ENCODE measurements around the gene HGS. TPM values are rescaled to one million over a fixed set of nuclear protein-coding genes. Genes with fewer than 3 reads are reported as not detected.

Gene HGS
- polyA plus RNA-seq, 4 donors = 79.9 to 124 (median 96.4) TPM

DNA sequence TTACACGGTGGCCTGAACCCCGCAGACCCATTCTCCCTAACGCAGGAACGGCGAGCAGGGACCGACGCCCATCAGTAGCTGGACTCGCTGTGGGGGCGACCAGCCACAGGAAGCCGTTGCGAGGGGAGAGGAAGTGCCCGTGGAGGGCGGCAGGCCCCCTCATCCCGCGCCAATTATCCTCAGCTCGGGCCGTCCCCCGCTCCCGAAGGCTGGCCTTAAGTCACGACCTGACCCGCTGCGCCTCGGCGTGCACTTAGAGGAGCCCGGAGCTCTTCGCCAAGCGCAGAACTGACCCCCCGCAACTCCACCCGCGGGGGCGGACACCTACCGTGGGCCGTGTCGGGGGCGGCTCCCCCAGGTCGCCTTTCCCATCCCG lies 615 bp upstream of the HGS start:
- no peak for DNase-seq (ENCODE audit: low read depth in 4 of 4, low spot score in 2 of 4)

DNA sequence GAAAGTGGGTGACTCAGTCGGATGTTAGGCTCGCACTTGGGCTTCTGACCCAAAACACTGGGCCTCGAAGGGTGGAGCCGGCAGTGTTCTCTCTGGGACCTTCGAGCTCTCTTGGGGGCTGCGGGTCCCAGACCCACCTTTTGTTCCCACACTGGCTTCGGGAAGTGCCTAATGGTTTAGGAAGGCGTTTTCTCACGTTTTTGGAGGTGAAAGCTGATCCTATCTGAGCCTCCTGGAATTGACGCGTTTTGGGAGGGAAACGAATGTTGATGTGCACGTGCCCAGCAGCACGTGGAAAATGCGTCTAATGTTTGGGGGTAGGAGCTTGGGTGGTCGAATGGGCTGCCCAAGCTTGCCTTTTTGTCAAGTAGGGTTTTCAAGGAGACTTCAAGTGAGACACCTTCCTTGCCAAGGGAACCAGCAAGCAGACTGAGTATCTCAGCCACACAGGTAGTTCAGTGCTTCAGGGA lies 666 bp downstream of the HGS start:
- DNase-seq (ENCODE audit: low read depth in 4 of 4, low spot score in 2 of 4) = no peak

DNA sequence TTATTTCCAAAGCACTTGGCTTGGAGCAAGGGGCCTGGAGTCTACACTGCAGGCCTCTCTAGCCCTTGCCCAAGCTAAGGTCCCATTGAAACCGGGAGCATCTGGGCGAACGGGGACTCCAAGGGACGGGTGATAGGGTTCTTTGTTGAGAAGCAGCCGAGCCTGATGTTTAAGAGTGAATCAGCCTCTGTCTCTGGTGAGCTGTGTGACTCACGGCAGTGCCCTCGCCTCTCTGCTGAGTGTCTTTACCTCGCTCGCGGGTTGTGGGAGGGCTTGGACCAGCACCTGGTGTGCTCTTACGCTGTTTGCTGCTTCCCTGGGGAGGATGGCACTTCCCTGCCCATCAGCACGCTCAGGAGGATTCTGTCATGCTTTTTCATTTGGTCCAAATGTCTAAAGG lies 1.3 kb downstream of the HGS start:
- DNase-seq (ENCODE audit: low read depth in 4 of 4, low spot score in 2 of 4) = no peak

DNA sequence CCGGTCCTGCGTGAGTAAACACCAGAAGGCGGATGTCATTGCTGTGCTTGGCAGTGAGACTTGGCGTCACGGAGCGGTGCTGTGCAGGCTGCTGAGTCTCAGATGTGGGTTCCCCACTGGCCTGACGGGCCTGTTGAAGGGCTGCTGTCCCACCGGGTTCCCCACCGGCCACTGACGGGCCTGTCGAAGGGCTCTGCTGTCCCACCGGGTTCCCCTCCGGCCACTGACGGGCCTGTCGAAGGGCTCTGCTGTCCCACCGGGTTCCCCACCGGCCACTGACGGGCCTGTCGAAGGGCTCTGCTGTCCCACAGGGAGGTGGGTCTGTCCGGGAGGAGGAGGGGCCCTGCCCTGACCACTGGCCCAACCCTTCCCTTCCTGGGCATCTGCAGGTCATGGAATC lies 2.8 kb downstream of the HGS start:
- no peak for DNase-seq (ENCODE audit: low read depth in 4 of 4, low spot score in 2 of 4)

DNA sequence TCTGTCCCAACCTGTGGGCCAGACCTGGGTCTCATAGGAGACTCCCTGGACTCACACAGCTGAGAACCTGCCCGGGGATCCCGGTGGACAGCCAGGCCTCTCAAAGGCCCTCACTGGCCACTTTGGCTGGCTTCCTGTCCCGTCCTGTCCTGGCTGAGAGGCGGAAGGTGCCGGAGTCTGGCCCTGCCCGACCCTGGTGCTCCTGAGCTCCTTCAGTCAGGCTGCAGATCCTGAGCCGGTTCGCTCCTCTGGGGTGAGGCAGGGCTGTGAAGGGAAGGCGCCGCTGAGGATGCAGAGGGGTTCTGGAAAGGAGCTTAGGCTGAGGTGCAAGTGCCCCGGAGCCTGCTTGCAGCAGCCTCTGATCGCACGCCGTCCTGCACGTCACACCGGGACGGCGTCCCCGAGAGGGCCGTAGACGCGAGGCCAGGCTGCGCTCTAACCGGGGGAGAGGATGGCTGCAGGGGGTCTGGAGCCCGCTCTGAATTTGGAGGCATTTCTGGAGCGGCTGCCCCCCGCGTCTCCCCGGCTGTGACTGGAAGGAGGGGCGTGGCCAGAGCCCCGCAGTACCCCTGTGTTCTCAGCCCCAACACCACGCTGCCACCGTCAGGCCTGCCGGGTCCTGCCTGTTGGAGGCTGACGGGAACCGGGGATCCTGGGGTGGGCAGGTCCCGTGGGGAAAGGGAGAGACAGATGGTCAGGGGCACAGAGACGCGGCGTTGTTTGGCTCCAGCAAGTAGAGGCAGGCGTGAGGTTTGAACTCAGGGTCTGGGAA lies 4.1 kb downstream of the HGS start:
- no peak for DNase-seq (ENCODE audit: low read depth in 4 of 4, low spot score in 2 of 4)

DNA sequence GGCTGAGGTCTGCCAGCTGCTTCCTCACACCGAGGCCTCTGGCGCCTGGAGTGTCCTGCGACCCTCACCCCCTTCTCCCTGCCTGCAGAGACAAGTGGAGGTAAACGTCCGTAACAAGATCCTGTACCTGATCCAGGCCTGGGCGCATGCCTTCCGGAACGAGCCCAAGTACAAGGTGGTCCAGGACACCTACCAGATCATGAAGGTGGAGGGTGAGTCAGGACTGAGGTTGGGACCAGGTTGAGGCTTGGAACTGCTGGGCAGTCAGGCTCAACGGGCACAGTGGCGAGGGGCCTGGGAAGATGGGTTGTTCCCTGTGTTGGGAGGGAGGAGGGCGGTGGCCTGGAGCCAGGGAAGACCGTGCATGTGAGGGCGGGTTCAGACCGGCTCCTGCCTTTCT lies 4.8 kb downstream of the HGS start:
- DNase-seq (ENCODE audit: low read depth in 4 of 4, low spot score in 2 of 4) = no peak

DNA sequence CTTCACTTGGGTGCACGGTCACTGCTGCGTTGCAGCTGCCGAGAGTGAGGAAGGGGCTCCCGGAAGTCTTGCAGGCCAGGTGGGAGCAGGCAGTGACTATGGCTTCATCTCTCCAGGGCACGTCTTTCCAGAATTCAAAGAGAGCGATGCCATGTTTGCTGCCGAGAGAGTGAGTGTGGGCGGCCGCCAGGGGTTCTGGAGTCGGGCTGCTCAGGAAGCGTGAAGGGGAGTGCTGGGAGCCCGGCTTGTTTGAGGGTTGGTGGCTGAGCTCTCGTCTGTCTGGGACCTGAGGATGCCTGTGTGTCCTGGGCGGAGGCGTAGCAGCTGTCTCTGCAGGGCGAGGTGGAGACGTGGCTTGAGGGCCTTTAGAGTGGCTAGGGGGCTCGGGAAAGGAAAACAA lies 6.3 kb downstream of the HGS start:
- DNase-seq (ENCODE audit: low read depth in 4 of 4, low spot score in 2 of 4) = no peak

DNA sequence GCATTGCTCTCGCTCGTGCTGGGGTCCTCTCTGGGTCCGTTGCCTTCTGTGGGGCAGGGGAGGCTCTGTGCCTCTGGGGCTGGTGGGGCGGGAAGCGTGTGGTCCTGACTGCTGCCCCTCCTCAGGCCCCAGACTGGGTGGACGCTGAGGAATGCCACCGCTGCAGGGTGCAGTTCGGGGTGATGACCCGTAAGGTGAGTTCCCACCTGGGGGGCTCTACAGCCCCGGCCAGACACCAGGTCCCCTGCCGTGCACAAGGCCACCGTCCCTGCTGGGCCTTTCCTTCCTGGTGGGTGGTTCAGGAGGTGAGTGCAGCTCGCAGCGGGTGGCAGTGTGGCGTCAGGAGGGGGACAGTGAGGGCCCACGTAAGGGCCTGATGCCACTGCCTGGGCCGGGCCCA lies 6.7 kb downstream of the HGS start:
- no peak for DNase-seq (ENCODE audit: low read depth in 4 of 4, low spot score in 2 of 4)

DNA sequence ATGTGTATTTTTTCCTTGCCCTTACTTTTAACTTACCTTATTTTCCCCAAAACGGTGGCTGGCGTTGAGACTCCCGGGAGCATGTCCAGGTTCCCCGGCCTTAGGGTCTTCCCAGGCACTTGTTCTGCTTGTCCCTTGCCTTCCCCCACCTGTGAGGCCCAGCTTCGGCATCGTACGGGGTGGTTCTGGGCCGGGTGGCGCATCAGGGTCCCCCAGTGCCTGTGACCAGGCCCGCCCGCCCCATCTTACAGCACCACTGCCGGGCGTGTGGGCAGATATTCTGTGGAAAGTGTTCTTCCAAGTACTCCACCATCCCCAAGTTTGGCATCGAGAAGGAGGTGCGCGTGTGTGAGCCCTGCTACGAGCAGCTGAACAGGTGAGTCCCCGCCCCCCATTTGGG lies 7.4 kb downstream of the HGS start:
- no peak for DNase-seq (ENCODE audit: low read depth in 4 of 4, low spot score in 2 of 4)

DNA sequence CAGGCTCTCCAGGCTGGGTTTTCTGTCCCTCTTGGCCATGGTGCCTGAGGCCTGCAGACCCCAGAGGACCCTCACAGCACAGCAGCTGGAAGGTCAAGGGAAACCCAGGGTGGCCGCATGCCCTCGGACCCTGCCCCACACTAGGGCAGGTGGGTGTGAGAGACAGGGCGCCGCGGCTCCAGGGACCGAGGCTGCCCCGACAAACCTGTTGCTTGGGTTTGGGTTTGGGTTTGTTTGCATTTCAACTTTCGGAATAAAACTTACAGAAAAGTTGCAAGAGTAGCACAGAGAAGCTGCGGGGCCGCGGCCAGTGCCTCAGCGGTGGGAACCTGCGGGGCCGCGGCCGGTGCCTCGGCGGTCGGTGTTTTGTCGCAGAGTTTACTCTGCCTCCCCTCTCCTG lies 7.8 kb downstream of the HGS start:
- no peak for DNase-seq (ENCODE audit: low read depth in 4 of 4, low spot score in 2 of 4)

DNA sequence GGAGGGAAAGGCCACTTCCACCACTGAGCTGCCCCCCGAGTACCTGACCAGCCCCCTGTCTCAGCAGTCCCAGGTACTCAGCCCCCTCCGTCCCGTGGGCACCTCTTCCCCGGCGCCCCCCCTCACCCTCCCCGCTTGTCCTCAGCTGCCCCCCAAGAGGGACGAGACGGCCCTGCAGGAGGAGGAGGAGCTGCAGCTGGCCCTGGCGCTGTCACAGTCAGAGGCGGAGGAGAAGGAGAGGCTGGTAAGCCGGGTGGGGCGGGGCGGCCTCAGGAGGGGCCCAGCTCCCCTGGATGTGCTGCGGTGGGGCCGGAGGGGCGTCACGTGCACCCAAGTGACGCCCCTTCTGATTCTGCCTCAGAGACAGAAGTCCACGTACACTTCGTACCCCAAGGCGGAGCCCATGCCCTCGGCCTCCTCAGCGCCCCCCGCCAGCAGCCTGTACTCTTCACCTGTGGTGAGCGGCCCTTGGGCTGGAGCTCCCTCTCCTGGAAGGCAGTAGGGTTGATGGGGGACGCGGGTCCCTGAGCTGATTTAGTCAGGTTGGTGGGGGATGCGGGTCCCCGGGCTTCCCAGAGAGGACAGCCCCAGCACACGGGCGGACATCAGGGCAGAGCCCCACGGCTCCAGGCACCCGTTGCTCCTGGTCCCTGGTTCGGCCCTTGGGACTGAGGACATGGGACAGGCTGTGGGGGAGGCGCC lies 9.8 kb downstream of the HGS start:
- no peak for DNase-seq (ENCODE audit: low read depth in 4 of 4, low spot score in 2 of 4)

DNA sequence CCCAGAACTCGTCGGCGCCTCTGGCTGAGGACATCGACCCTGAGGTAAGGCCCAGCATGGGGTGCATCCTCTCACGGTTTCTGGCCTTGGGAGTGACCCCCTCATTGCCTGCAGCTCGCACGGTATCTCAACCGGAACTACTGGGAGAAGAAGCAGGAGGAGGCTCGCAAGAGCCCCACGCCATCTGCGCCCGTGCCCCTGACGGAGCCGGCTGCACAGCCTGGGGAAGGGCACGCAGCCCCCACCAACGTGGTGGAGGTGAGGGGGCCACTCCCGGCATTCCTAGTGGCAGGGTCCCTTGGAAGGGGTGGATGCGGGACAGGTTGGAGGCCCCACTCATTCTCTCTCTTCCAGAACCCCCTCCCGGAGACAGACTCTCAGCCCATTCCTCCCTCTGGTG lies 11.0 kb downstream of the HGS start:
- no peak for DNase-seq (ENCODE audit: low read depth in 4 of 4, low spot score in 2 of 4)

DNA sequence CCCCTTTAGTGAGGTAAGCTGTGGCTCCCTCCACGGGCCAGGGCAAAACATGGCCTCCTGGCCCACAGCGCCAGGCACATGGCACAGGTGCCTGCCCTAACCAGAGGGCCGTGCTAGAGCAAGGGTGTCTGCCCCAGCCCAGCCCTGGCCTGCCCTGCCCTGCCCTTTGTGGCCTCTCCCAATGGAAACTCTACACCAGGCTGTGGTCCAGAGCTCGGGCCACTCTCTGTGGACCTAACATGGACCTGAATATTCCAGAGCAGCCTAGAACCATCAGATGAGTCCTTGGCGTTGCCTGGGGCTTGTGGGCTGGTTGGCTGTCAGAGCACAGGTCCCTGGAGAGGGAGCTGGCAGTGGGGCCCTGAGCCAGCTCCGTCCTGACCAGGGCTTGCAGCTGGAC lies 11.4 kb downstream of the HGS start:
- no peak for DNase-seq (ENCODE audit: low read depth in 4 of 4, low spot score in 2 of 4)

DNA sequence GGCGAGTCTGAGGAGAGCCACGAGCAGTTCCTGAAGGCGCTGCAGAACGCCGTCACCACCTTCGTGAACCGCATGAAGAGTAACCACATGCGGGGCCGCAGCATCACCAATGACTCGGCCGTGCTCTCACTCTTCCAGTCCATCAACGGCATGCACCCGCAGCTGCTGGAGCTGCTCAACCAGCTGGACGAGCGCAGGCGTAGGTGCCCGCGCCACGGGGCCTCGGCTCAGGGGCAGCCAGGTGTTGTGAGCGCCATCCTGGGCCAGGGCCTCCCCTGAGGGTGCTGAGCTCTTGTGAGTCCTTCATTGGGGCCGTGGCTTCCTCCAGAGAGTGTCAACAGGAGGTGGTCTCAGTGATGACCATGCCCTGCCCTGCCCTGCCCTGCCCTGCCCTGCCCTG lies 12.0 kb downstream of the HGS start:
- no peak for DNase-seq (ENCODE audit: low read depth in 4 of 4, low spot score in 2 of 4)

DNA sequence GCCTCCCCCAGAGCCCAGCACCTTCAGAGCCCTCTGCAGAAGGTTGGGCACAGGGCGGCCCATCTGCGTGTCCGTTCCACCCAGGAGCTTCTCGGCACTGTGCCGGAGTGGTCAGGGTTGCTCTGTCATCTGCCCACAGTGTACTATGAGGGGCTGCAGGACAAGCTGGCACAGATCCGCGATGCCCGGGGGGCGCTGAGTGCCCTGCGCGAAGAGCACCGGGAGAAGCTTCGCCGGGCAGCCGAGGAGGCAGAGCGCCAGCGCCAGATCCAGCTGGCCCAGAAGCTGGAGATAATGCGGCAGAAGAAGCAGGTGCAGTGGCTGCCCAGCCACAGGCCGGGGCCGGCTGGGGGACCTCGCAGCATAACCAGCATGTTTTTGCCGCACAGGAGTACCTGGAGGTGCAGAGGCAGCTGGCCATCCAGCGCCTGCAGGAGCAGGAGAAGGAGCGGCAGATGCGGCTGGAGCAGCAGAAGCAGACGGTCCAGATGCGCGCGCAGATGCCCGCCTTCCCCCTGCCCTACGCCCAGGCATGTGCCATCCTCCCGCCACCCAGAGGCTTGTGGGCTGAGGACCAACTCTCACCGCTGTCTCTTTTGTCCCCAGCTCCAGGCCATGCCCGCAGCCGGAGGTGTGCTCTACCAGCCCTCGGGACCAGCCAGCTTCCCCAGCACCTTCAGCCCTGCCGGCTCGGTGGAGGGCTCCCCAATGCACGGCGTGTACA lies 12.6 kb downstream of the HGS start:
- no peak for DNase-seq (ENCODE audit: low read depth in 4 of 4, low spot score in 2 of 4)

DNA sequence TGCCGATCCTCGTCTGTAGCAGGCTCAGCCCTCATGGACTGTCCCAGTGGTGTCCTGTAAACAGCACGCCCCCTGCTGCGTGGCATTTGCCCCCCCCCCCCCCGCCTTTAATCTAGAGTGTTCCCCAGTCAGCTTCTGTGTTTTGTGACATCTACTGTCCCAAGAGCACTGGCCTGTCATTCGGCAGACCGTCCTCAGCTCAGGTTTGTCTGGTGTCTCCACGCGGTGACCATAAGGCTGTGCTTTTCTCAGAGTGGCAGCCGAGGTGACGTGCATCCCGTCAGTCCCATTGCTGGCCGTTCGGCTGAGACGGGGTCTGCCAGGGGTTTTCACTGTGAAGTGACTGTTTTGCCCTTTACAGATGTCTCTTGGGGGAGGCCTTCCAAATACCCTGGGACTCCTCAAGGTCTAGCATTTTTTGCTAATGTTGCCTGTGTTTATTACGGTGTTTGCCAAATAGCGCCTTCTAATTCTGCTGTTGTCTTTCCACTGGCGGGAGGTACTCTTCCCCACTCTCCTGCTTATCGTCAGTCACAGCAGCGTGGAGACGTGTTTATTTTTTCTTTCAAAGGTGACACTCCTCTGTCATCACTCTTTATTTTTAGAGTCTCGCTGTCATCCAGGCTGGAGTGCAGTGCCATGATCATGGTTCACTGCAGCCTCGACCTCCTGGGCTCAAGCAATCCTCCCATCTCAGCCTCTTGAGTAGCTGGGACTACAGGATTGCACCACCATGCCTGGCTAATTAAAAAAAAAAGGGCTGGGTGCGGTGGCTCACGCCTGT lies 13.6 kb downstream of the HGS start:
- DNase-seq (ENCODE audit: low read depth in 4 of 4, low spot score in 2 of 4) = no peak

DNA sequence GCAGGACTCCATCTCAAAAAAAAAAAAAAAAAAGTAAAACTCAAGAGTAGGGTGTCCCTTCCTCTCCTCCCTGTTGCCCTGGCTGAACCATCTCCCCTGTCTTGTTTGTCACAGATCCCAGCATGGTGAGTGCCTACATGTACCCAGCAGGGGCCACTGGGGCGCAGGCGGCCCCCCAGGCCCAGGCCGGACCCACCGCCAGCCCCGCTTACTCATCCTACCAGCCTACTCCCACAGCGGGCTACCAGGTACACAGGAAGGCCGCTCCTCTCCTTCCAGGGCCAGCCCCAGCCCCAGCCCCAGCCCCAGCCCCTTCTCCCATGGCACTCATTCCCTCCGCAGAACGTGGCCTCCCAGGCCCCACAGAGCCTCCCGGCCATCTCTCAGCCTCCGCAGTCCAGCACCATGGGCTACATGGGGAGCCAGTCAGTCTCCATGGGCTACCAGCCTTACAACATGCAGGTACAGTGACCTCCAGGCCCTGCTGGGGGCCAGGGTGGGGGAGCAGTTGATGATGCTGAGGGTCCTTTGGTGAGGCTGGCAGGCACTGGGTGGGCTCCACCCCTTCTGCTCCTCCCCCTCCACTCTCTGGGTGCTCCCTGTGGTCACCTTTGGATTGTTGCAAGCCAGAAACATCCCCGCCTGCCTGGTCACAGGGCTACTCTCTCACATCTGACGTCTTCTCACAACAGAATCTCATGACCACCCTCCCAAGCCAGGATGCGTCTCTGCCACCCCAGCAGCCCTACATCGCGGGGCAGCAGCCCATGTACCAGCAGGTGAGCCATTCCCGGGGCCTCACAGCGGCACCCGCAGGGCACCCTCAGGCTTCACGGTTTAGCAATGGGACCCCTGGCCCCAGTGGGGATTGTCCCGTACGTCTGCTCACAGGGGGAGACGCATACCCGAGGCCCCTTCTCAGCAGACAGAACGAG lies 16.8 kb downstream of the HGS start:
- no peak for DNase-seq (ENCODE audit: low read depth in 4 of 4, low spot score in 2 of 4)

DNA sequence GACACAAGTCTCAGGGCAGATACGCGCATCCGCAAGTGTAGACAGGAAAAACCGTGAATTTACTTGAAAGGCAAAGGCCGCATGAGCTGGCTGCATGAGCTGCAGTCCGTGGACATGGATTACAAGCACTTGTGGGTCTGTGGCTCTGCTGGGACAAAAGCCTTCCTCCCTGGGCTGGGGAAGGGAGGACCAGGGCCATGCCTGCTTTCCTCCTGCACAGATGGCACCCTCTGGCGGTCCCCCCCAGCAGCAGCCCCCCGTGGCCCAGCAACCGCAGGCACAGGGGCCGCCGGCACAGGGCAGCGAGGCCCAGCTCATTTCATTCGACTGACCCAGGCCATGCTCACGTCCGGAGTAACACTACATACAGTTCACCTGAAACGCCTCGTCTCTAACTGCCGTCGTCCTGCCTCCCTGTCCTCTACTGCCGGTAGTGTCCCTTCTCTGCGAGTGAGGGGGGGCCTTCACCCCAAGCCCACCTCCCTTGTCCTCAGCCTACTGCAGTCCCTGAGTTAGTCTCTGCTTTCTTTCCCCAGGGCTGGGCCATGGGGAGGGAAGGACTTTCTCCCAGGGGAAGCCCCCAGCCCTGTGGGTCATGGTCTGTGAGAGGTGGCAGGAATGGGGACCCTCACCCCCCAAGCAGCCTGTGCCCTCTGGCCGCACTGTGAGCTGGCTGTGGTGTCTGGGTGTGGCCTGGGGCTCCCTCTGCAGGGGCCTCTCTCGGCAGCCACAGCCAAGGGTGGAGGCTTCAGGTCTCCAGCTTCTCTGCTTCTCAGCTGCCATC lies 17.7 kb downstream of the HGS start:
- no peak for DNase-seq (ENCODE audit: low read depth in 4 of 4, low spot score in 2 of 4)
